Measurements from ENCODE around the gene ATAD3B. TPM values are rescaled to one million over a fixed set of nuclear protein-coding genes. Genes with fewer than 3 reads are reported as not detected.

ATAD3B gene
- total RNA-seq, 1 experiment from 2014 or later: 46.9 TPM

- Mint-ChIP-seq H3K27ac (ENCODE audit: low read depth, unreplicated experiment) (no peak overlapping the region), H3K36me3 (ENCODE audit: insufficient read depth, unreplicated experiment) (no peaks in the 10 kb centered on the region), H3K27me3 (ENCODE audit: insufficient read depth, unreplicated experiment) (no peaks in the 10 kb centered on the region), H3K4me1 (ENCODE audit: insufficient read depth, unreplicated experiment) (no peaks in the 10 kb centered on the region), H3K9me3 (ENCODE audit: unreplicated experiment) (no peaks in the 10 kb centered on the region), H3K4me3 (ENCODE audit: unreplicated experiment) (no peak overlapping the region)
- intact Hi-C loops (cut with micrococcal nuclease): no loop called here
- ChIA-PET POLR2A (interaction anchor here (1.2 kb wide), 1 partner anchor 74 kb away, joined by 3 read pairs; no protein-coding TSS in a partner anchor), CTCF (interaction anchor here (2.8 kb wide), 1 partner anchor 11 kb away, joined by 11 read pairs; no protein-coding TSS in a partner anchor)
- TF ChIP-seq, protein P1, sequence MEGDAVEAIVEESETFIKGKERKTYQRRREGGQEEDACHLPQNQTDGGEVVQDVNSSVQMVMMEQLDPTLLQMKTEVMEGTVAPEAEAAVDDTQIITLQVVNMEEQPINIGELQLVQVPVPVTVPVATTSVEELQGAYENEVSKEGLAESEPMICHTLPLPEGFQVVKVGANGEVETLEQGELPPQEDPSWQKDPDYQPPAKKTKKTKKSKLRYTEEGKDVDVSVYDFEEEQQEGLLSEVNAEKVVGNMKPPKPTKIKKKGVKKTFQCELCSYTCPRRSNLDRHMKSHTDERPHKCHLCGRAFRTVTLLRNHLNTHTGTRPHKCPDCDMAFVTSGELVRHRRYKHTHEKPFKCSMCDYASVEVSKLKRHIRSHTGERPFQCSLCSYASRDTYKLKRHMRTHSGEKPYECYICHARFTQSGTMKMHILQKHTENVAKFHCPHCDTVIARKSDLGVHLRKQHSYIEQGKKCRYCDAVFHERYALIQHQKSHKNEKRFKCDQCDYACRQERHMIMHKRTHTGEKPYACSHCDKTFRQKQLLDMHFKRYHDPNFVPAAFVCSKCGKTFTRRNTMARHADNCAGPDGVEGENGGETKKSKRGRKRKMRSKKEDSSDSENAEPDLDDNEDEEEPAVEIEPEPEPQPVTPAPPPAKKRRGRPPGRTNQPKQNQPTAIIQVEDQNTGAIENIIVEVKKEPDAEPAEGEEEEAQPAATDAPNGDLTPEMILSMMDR (IDR thresholded peaks at IDR 0.05; ENCODE audit: unreplicated experiment): no peak
- no peak for DNase-seq (ENCODE audit: unreplicated experiment)
- BruUV-seq (replicated peaks): no TSS peak
Observed at GRCh38 chr1:1429671-1430073, 41.9 kb upstream of the ATAD3B start.

- H3K27me3 Mint-ChIP-seq (ENCODE audit: insufficient read depth, unreplicated experiment): no peaks in the 10 kb centered on the region
- no peak overlapping the region for H3K4me3 Mint-ChIP-seq (ENCODE audit: unreplicated experiment)
- H3K4me1 Mint-ChIP-seq (ENCODE audit: insufficient read depth, unreplicated experiment): no peaks in the 10 kb centered on the region
- TF ChIP-seq, protein P1 (IDR thresholded peaks at IDR 0.05; ENCODE audit: unreplicated experiment): no peak
- POLR2A ChIA-PET: interaction anchor here (1.2 kb wide), 1 partner anchor 74 kb away, joined by 3 read pairs; no protein-coding TSS in a partner anchor
- DNase-seq (ENCODE audit: unreplicated experiment): no peak
- H3K36me3 Mint-ChIP-seq (ENCODE audit: insufficient read depth, unreplicated experiment): no peaks in the 10 kb centered on the region
- intact Hi-C loops (cut with micrococcal nuclease): no loop called here
- CTCF ChIA-PET: interaction anchor here (2.8 kb wide), 1 partner anchor 11 kb away, joined by 11 read pairs; no protein-coding TSS in a partner anchor
- BruUV-seq (replicated peaks): no TSS peak
- no peak overlapping the region for H3K27ac Mint-ChIP-seq (ENCODE audit: low read depth, unreplicated experiment)
- no peaks in the 10 kb centered on the region for H3K9me3 Mint-ChIP-seq (ENCODE audit: unreplicated experiment)
Observed at GRCh38 chr1:1430114-1430982, 41.2 kb upstream of the ATAD3B start.

DNA sequence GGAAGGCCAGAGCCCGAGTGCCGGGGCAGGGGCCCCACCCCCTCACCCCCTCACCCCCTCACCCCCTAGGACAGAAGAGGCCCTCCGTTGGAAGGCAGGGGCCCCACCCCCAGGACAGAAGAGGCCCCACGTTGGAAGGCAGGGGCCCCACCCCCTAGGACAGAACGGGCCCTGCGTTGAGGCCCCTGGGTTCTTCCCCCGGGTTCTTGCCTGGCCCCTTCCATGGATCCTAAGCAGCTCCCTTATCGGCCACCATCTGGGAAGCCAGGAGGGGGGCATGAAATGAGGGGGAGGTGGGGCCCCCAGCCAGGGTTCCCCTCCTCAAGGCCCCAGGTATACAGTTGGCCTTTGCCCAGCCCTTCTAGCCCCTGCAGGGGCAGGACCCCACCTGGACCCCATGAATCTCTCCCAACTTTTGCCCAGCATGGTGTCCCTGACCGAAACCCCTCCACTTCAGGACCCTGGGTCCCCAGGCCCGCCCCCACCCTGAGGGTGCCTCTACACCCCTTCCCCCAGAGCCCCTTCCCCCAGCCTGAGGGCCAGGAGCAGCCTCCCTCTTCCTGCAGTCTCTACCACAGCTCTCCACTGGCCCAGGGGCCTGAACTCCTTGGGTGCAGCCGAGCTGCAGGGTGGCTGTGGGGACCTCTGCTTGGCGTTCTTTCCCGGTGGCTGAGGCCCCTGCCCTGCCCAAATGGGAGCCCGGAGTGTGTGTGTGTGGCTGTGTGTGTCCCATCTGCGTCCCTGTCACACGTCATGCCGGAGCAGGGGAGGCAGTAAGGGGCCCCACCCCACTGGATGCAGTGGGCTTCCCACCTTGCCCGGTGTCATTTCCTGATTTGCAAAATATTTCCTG lies 40.3 kb upstream of the ATAD3B start:
- TF ChIP-seq, protein P1 (IDR thresholded peaks at IDR 0.05; ENCODE audit: unreplicated experiment): no peak
- H3K4me3 Mint-ChIP-seq (ENCODE audit: unreplicated experiment): no peak overlapping the region
- no peaks in the 10 kb centered on the region for H3K36me3 Mint-ChIP-seq (ENCODE audit: insufficient read depth, unreplicated experiment)
- ChIA-PET CTCF (interaction anchor here (2.8 kb wide), 1 partner anchor 10 kb away, joined by 11 read pairs; no protein-coding TSS in a partner anchor), POLR2A (no interaction called here)
- no peaks in the 10 kb centered on the region for H3K4me1 Mint-ChIP-seq (ENCODE audit: insufficient read depth, unreplicated experiment)
- no TSS peak for BruUV-seq (replicated peaks)
- no peaks in the 10 kb centered on the region for H3K9me3 Mint-ChIP-seq (ENCODE audit: unreplicated experiment)
- H3K27ac Mint-ChIP-seq (ENCODE audit: low read depth, unreplicated experiment): no peak overlapping the region
- DNase-seq (ENCODE audit: unreplicated experiment): no peak
- H3K27me3 Mint-ChIP-seq (ENCODE audit: insufficient read depth, unreplicated experiment): no peaks in the 10 kb centered on the region
- intact Hi-C loops (cut with micrococcal nuclease): no loop called here

- ChIA-PET CTCF (no interaction called here), POLR2A (no interaction called here)
- DNase-seq (ENCODE audit: unreplicated experiment): no peak
- intact Hi-C loops (cut with micrococcal nuclease): no loop called here
- no peak overlapping the region for H3K4me3 Mint-ChIP-seq (ENCODE audit: unreplicated experiment)
- no peaks in the 10 kb centered on the region for H3K9me3 Mint-ChIP-seq (ENCODE audit: unreplicated experiment)
- BruUV-seq (replicated peaks): no TSS peak
- H3K4me1 Mint-ChIP-seq (ENCODE audit: insufficient read depth, unreplicated experiment): no peaks in the 10 kb centered on the region
- H3K27me3 Mint-ChIP-seq (ENCODE audit: insufficient read depth, unreplicated experiment): no peaks in the 10 kb centered on the region
- H3K27ac Mint-ChIP-seq (ENCODE audit: low read depth, unreplicated experiment): no peak overlapping the region
- TF ChIP-seq, protein P1 (IDR thresholded peaks at IDR 0.05; ENCODE audit: unreplicated experiment): no peak
- no peaks in the 10 kb centered on the region for H3K36me3 Mint-ChIP-seq (ENCODE audit: insufficient read depth, unreplicated experiment)
Observed at GRCh38 chr1:1431845-1432273, 39.7 kb upstream of the ATAD3B start.

Measured in MCF 10A (cell line).